ENCODE measurements around the gene SPG21.
"Not testable (repeated sequence)": the region's sequence is repeated elsewhere in the genome, so short reads cannot be mapped to it uniquely, and the experiment has no call there.

The SPG21 gene

GRCh38 chr15:64989416-64990167, at the start of gene SPG21:
Gene SPG21, minus strand, starts transcription at chr15:64989914. Its CDS starts 6,345 bp downstream, at chr15:64983569.
- peak; percentile 92 for DNase-seq

- no peak for DNase-seq
These were observed 49.1 kb upstream of the SPG21 start for GRCh38 chr15:65038836-65039235.

GRCh38 chr15:65038428-65038827, 48.7 kb upstream of the SPG21 start:
- DNase-seq, result no peak

GRCh38 chr15:65037309-65037708, 47.6 kb upstream of the SPG21 start:
- DNase-seq, result no peak

GRCh38 chr15:65034719-65035118, 45.0 kb upstream of the SPG21 start:
- DNase-seq, result no peak

- DNase-seq, result no peak
These were observed 44.0 kb upstream of the SPG21 start for GRCh38 chr15:65033659-65034269.

- DNase-seq, result peak; percentile 33
These were observed 43.3 kb upstream of the SPG21 start for GRCh38 chr15:65032801-65033537.

GRCh38 chr15:65029736-65030208, 40.1 kb upstream of the SPG21 start:
- DNase-seq, result no peak

- peak; percentile 88 for DNase-seq
These were observed 39.4 kb upstream of the SPG21 start, which contains the start of gene MTFMT for GRCh38 chr15:65028921-65029735. Gene MTFMT, minus strand, starts transcription at chr15:65029639. Its CDS starts 26 bp downstream, at chr15:65029613.

GRCh38 chr15:65028338-65028737, 38.6 kb upstream of the SPG21 start:
- no peak for DNase-seq

- DNase-seq, result no peak
These were observed 37.9 kb upstream of the SPG21 start for GRCh38 chr15:65027593-65027992.

GRCh38 chr15:65026756-65027155, 37.0 kb upstream of the SPG21 start:
- no peak for DNase-seq

GRCh38 chr15:65021488-65021887, 31.8 kb upstream of the SPG21 start:
- no peak for DNase-seq

- DNase-seq, result no peak
These were observed 30.7 kb upstream of the SPG21 start for GRCh38 chr15:65020419-65020818.

GRCh38 chr15:65011198-65011597, 21.5 kb upstream of the SPG21 start:
- not testable (repeated sequence) for DNase-seq

- DNase-seq, result no peak
These were observed 19.3 kb upstream of the SPG21 start for GRCh38 chr15:65008983-65009382.

- no peak for DNase-seq
These were observed 17.2 kb upstream of the SPG21 start for GRCh38 chr15:65006876-65007275.

- DNase-seq, result no peak
These were observed 15.3 kb upstream of the SPG21 start for GRCh38 chr15:65004993-65005392.

GRCh38 chr15:64997745-64998375, 8.1 kb upstream of the SPG21 start:
- DNase-seq, result no peak

GRCh38 chr15:64997066-64997465, 7.4 kb upstream of the SPG21 start:
- no peak for DNase-seq

- no peak for DNase-seq
These were observed 3.6 kb upstream of the SPG21 start for GRCh38 chr15:64993290-64993689.

GRCh38 chr15:64991536-64992135, 1.9 kb upstream of the SPG21 start:
- DNase-seq, result no peak

All from CD4-positive, alpha-beta T cell treated with Interferon gamma for 1 hour (primary cell).